HG02973 (cell line): ENCODE data around the gene EEF1AKMT4.

Source experiments
- ATAC-seq: cut with Tn5 transposase; IDR thresholded peaks from one replicate; pipeline ENCODE4 v1.9.1; 2021; ENCODE audit warnings: moderate library complexity; ENCODE audit not compliant: unreplicated experiment

The EEF1AKMT4 gene

DNA sequence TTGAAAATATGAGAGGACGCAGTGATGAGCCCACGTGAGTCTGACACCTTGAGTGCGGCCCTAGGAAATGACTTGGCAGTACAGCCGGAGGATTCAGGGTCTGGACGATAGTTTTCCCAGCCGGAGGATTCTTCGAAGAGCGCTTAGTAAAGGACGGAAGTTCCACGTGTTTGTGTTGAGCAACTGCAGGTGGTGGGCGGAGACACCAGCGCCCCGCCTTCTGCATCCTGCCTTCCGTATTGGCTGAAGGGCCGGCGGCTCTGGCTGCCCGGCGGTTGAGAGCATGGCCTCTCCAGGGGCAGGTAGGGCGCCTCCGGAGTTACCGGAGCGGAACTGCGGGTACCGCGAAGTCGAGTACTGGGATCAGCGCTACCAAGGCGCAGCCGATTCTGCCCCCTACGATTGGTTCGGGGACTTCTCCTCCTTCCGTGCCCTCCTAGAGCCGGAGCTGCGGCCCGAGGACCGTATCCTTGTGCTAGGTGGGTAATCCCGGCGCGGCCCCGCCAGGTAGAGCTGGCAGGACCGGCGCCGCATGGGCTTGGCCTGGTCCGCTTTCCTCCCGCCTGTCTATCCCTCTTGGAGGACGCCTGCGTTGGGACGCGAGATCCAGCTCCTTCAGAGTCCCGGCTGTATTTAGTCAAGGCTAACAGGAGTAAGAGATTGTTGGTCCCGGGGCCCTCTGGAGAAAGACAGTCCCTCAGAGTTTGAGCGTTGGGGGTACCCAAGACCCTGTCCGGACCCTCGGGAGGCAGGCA, at the start of gene EEF1AKMT4:
Gene EEF1AKMT4, plus strand, starts transcription at position 261 of the 755 bp plus-strand sequence. Its CDS starts 23 bp downstream, at position 284.
- peak; percentile 86 for ATAC-seq

- ATAC-seq, result no peak
Measured at GRCh38 chr3:184200825-184201224, 48.6 kb upstream of the EEF1AKMT4 start.

- ATAC-seq, result no peak
Measured at GRCh38 chr3:184203526-184203925, 45.9 kb upstream of the EEF1AKMT4 start.

DNA sequence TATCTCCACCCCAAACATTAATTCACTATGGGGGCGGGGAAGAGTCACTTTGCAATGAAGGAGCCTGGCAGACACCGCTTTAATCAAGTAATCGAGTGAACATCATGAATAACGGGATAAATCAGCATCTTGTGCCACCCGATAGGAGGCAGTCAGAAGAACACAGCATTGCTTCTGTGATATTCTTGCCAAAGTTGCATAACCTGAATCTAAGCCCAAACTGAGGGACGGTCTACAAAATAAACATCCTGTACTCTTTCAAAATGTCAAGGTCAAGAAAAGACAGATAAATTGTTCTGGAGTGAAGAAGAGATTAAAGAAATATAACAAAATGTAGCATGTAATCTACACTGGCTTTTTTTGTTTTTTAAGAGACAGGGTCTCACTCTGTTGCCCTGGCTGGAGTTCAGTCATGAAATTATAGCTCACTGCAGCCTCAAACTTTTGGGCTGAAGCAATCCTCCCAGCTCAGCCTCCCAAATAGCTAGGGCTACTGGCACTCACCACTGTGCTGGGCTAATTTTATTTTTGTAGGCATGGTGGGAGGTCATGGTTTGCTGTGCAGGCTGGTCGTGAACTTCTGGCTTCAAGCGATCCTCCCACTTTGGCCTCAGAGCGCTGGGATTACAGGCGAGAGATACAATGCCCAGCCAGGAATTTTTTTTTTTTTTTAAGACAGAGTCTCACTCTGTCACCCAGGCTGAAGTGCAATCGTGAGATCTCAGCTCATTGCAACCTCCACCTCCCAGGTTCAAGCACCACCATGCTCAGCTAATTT, 40.1 kb upstream of the EEF1AKMT4 start:
- no peak for ATAC-seq

- ATAC-seq, result no peak
Measured at GRCh38 chr3:184211297-184211696, 38.2 kb upstream of the EEF1AKMT4 start.

DNA sequence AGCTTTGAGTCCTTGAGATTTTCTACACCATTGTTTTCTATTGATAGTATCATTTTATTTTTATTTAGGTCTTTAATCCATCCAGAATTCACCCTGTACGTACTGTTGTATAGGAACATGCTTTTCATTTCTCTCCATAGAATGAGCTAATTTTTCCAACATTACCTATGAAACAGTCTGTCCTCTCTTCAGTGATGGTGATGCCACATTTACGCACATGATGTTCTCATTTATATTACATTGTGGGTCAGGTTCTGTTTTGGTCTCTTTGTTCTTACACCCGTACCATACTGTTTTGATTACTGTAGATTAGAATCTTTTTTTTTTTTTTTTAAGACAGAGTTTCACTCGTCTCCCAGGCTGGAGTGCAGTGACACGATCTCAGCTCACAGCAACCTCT, 37.8 kb upstream of the EEF1AKMT4 start:
- no peak for ATAC-seq

- no peak for ATAC-seq
Measured at GRCh38 chr3:184218814-184219213, 30.7 kb upstream of the EEF1AKMT4 start.

GRCh38 chr3:184222521-184222920, 27.0 kb upstream of the EEF1AKMT4 start:
- ATAC-seq, result no peak

DNA sequence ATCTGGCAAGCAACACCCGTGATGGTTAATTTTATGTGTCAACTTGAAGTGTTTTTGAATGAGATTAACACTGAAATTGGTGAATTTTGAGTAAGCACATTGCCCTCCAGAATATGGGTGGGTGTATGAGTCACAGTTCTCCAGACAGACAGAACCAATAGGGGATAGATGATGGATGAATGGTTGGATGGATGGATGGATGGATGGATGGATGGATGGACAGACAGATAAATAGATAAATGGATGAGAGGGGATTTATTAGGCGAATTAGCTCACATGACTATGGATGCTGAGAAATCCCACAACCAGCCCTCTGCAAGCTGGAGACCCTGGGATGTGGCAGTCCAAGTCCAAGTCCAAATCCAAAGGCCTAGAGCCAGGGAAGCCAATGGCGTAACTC, 25.5 kb upstream of the EEF1AKMT4 start:
- no peak for ATAC-seq

DNA sequence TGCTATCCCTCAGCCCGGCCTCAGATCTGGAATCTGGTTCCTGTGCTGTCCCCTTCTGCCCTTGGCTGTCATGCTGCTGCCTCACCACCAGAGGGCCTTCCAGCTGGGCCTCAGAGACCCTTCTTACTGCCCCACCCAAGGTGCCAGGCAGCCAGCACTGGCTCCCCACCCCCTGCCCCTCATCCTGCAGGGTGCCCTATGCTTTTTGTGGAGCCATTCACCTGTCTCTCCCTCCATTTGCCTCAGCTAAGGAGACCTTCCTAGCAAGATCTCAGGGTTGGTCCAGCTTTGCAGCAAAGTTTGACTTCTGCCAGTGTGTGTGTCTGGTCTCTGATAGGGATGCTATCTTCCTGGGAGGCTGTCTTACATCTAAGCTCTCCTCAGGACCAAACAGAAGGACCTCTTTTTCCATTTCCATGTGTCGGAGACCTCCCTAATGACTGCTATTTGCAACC, 22.0 kb upstream of the EEF1AKMT4 start:
- no peak for ATAC-seq

- no peak for ATAC-seq
Measured at GRCh38 chr3:184228376-184229137, 20.9 kb upstream of the EEF1AKMT4 start.

GRCh38 chr3:184229394-184230080, 19.9 kb upstream of the EEF1AKMT4 start, which contains the start of gene VWA5B2:
Gene VWA5B2 (plus strand): TSS chr3:184229585. CDS start chr3:184230529, 944 bp downstream.
- ATAC-seq, result peak; percentile 79

- no peak for ATAC-seq
Measured at GRCh38 chr3:184230081-184230602, 19.3 kb upstream of the EEF1AKMT4 start.

GRCh38 chr3:184230603-184231528, 18.6 kb upstream of the EEF1AKMT4 start:
- ATAC-seq, result no peak

DNA sequence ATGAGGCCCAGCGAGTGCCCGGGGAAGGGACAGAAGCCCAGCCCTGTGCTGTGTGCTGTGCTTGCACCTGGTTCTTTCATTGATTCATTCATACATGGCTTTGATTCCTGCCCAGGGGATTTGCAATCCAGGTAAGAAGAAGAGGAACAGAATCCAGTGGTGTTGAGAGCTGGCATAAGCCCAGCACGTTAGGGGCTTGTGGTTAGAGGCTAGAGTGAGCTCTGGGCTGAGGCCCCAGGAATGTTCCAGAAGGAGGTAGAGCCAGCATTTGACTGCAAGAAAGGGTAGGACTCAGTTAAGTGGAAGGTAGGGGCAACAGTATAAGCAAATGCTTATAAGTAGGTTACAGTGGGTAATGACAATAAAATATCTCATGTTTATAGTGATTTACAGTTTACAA, 17.8 kb upstream of the EEF1AKMT4 start:
- ATAC-seq, result no peak

- ATAC-seq, result no peak
Measured at GRCh38 chr3:184233127-184233843, 16.2 kb upstream of the EEF1AKMT4 start.

DNA sequence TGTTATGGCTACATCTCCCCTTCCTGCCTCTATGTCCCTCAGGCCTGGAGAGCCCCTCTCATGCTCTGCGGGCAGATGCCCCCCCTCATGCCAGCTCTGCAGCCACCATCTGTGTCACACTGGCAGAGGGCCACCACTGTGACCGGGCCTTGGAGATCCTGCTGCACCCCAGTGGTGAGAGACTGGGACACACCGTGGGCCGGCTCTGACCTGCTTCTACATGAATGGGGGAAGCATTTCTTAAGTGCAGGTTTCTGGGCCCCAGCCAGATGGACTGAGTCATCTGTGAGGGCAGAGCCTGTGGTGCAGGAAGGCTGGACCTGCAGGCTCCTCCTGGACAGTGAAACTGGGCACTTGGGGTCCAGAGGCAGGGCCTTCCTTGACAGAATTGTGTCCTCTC, 15.2 kb upstream of the EEF1AKMT4 start:
- no peak for ATAC-seq

GRCh38 chr3:184234671-184235380, 14.6 kb upstream of the EEF1AKMT4 start:
- ATAC-seq, result no peak
